H54 (cell line): ENCODE data around the gene DNAJC30.
"Not testable (repeated sequence)": the region's sequence is repeated elsewhere in the genome, so short reads cannot be mapped to it uniquely, and the experiment has no call there.

Source experiments
- DNase-seq: peaks from one replicate; pipeline ENCODE4 v3.0.0; 2011; ENCODE audit warnings: low spot score, mixed read lengths; ENCODE audit not compliant: insufficient read length
- FAIRE-seq: peaks from 3 replicates; lab custom pipeline; 2011; peaks lifted over from hg19 to GRCh38; lab: Jason Lieb, UNC
- POLR2A ChIP-seq: IDR thresholded peaks from 2 replicates; pipeline ENCODE4 v1.6.1; 2011; ENCODE audit warnings: low read depth, mild to moderate bottlenecking, low read length

Gene DNAJC30

GRCh38 chr7:73683056-73683787 lies at the start of gene DNAJC30, which contains the start of gene BUD23:
Gene DNAJC30, minus strand, starts transcription at chr7:73683453. Its CDS starts 30 bp downstream, at chr7:73683423.
Gene BUD23, plus strand, starts transcription at chr7:73683597. Its CDS starts 29 bp downstream, at chr7:73683626.
- FAIRE-seq (no peak), DNase-seq (peak; percentile 96)
- peak; percentile 70 for TF ChIP-seq POLR2A

DNA sequence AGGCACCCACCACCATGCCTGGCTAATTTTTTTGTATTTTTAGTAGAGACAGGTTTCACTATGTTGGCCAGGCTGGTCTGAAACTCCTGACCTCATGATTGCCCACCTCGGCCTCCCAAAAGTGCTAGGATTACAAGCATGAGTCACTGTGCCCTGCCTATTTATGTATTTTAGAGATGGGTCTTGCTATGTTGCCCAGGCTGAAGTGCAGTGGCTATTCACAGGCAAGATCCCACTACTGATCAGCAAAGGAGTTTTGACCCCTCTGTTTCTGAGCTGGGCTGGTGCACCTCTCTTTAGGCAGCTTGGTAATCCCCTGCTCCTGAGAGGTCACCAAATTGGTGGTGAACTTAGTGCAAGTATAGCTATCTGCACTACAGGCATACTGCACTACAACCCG lies 49.1 kb upstream of the DNAJC30 start:
- no peak for DNase-seq
- FAIRE-seq: no peak
- no peak for TF ChIP-seq POLR2A

- no peak for TF ChIP-seq POLR2A
- no peak for FAIRE-seq
Measured at GRCh38 chr7:73730485-73730884, 47.2 kb upstream of the DNAJC30 start.

GRCh38 chr7:73728551-73728950 lies 45.3 kb upstream of the DNAJC30 start:
- no peak for DNase-seq
- TF ChIP-seq POLR2A: no peak
- no peak for FAIRE-seq

More at GRCh38 chr7:73730485-73730884, 47.2 kb upstream of the DNAJC30 start:
- no peak for DNase-seq

DNA sequence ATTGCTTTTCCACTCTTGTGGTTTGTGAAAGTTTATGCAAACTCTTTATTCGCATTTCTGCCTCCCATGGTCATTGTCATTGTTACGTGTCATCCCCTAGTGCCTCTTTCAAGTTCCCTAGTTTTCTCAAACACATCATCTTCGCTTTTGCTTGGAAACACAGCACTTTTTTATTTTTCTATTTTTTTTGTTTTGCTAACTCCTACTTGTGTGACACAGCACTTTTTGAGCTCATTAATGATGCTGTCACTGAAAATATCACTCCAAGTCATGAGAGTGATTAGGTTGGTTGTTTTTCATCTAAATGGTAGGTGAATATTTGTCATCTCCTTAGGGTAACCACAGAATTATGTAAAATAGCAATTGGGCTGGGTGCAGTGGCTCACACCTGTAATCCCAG lies 44.7 kb upstream of the DNAJC30 start:
- FAIRE-seq: no peak
- no peak for TF ChIP-seq POLR2A
- no peak for DNase-seq

- no peak for TF ChIP-seq POLR2A
- DNase-seq: no peak
- FAIRE-seq: no peak
Measured at GRCh38 chr7:73726083-73726466, 42.8 kb upstream of the DNAJC30 start.

GRCh38 chr7:73723813-73724212 lies 40.6 kb upstream of the DNAJC30 start:
- no peak for TF ChIP-seq POLR2A
- DNase-seq (no peak), FAIRE-seq (no peak)

DNA sequence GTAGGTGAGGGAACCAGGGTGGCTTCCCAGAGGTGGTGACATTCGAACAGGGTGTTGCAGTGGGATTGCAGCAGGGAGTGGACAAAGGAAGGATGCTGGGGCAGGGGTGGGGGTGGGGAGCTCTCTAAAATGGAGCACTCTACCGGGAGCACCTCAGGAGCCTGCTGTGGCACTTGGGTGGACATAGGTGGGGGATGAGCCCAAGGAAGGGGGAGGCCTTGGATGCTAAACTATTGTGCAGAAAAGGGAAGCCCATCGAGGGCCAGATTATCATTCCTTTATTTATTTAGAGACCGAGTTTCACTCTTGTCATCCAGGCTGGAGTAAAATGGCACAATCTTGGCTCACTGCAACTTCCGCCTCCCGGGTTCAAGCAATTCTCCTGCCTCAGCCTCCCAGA lies 39.5 kb upstream of the DNAJC30 start:
- no peak for DNase-seq
- TF ChIP-seq POLR2A: no peak
- FAIRE-seq: no peak

GRCh38 chr7:73722182-73722581 lies 38.9 kb upstream of the DNAJC30 start:
- not testable (repeated sequence) for FAIRE-seq

DNA sequence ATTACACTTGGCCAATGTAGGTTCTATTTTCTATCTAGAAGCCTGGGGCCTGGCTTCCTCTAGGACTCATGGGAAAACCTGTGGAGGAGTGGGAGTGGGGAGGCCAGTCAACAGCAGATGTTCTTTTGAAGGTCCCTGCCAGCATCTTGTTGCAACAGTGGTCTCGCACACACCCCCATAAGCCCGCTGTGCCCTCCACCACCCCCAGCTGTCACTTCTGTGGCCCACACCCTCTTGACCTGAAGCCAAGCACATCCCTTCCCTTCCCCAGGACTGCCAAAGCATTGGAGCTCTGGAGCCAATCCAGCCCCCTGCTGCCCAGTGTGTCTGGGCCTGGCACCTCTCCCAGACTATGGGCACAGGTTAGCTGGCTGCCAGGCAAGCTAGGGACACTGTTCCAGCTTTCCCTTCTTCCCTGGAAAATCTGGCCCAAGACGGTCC lies 38.1 kb upstream of the DNAJC30 start:
- no peak for TF ChIP-seq POLR2A
- DNase-seq (no peak), FAIRE-seq (no peak)

More at GRCh38 chr7:73722182-73722581, 38.9 kb upstream of the DNAJC30 start:
- DNase-seq: not testable (repeated sequence)

- FAIRE-seq, DNase-seq: not testable (repeated sequence)
Measured at GRCh38 chr7:73720443-73720842, 37.2 kb upstream of the DNAJC30 start.

- FAIRE-seq (no peak), DNase-seq (no peak)
- TF ChIP-seq POLR2A: no peak
Measured at GRCh38 chr7:73719806-73720169, 36.5 kb upstream of the DNAJC30 start.

DNA sequence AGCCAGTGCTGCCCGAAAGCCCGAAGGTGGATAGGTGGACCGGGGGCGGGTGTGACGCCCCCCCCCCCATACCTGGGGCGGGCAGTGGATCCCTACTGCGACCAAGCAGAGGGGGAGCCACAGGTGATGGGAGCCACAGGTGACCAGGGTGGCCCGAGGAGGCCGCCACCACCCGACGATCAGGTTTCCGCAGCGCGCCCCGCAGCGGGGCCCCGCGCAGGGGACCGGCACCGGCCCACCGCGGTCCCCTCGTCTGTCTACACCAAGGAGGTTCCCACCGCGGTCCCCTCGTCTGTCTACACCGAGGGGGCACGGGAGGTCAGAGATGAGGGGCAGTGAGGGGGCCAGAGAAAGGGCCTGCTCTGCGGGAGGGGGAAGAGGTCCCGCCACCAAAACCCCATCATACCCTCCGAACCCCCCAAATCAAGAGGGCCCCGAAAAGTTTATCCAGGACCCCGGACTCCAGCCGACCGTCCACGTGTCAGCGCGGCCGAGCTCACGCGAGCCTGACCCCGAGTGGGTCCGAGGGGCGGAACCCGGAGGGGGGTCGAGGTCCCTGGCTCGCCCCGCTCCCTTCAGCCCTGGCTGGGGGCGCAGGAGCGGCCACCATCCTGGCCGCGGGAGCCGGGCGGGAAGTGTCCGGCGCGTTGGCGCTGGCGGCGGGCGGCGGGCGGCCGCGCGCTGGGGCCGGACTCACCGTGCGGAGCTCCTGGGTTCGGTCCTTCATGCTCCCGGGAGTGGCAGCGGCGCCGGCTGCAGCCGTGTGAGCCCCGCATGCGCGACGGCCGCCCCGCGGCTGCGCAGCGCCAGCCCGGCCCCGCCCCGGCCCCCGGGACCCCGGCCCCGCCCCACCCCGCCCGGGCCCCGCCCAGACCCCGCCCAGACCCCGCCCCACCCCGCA lies 35.9 kb upstream of the DNAJC30 start, which contains the start of gene STX1A:
TSS of gene STX1A (minus strand) at position 765 of the 901 bp plus-strand sequence. CDS start at position 727, 38 bp downstream.
- DNase-seq: peak; percentile 75

GRCh38 chr7:73718438-73718881 lies 35.2 kb upstream of the DNAJC30 start:
- no peak for TF ChIP-seq POLR2A
- DNase-seq (no peak), FAIRE-seq (no peak)

More for the DNA sequence above, 35.9 kb upstream of the DNAJC30 start, which contains the start of gene STX1A:
- FAIRE-seq: no peak
- peak; percentile 82 for TF ChIP-seq POLR2A

DNA sequence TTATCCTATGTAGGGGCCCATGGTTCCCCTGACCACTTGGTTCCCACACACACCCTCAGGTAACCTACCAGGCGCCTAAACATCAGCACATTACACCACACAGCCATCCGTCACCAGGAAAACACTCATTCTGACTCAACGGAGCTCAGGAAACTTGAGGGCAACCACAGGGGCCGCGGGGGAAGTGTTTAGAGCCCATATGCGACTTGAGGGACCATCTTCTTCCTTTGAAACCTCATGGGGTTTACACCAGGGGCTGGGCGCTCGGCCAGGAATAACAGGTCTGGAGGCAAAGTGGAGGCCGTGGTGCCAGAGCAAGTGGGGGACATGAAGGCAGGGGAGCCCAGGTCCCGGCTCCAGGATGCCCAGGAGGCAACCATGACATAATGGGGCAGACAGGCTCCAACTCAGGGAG lies 34.7 kb upstream of the DNAJC30 start:
- TF ChIP-seq POLR2A: 0 out of 2 replicates have a peak, but pooled peaks have one; percentile 16
- FAIRE-seq: no peak
- DNase-seq: peak; percentile 73
